Loucy (cell line): ENCODE data around the gene LIN28B.

Experiments
- H2AFZ ChIP-seq: fragments of 200-600 bp; sonication (generic); 2 replicates; pipeline ENCODE4 v1.6.0; 2016; ENCODE audit warnings: antibody characterized with exemption, mild to moderate bottlenecking, low read length, moderate library complexity
- H3F3A ChIP-seq: fragments of 200-600 bp; 2 replicates; pipeline ENCODE4 v1.6.0; 2016; ENCODE audit warnings: antibody characterized with exemption, low read depth, mild to moderate bottlenecking
- H3K27me3 ChIP-seq: fragments of 200-600 bp; sonication (generic); 2 replicates; pipeline ENCODE4 v1.6.1; 2014; ENCODE audit warnings: low read length, mild to moderate bottlenecking; ENCODE audit not compliant: insufficient read depth, poor library complexity, severe bottlenecking
- H3K36me3 ChIP-seq: fragments of 200-600 bp; sonication (generic); 2 replicates; pipeline ENCODE4 v1.6.1; 2016; ENCODE audit warnings: low read length; ENCODE audit not compliant: insufficient read depth
- H3K4me1 ChIP-seq: fragments of 200-600 bp; sonication (generic); 2 replicates; pipeline ENCODE4 v1.5.1; 2014; ENCODE audit warnings: low read length, mild to moderate bottlenecking; ENCODE audit not compliant: insufficient read depth, poor library complexity, severe bottlenecking
- H3K4me2 ChIP-seq: fragments of 200-600 bp; sonication (generic); 2 replicates; pipeline ENCODE4 v1.6.0; 2014; ENCODE audit warnings: antibody characterized with exemption, low read length, low read depth, mild to moderate bottlenecking; ENCODE audit not compliant: poor library complexity, severe bottlenecking
- H3K4me3 ChIP-seq: fragments of 200-600 bp; sonication (generic); 2 replicates; pipeline ENCODE4 v1.5.1; 2014; ENCODE audit warnings: low read length, mild to moderate bottlenecking, mixed read lengths; ENCODE audit not compliant: poor library complexity, severe bottlenecking
- H3K79me2 ChIP-seq: fragments of 200-600 bp; sonication (generic); 2 replicates; pipeline ENCODE4 v1.6.1; 2014; ENCODE audit warnings: low read length; ENCODE audit not compliant: insufficient read depth
- H3K9ac ChIP-seq: fragments of 200-600 bp; sonication (generic); 2 replicates; pipeline ENCODE4 v1.6.0; 2014; ENCODE audit warnings: mild to moderate bottlenecking, low read depth, low read length, moderate library complexity; ENCODE audit not compliant: poor library complexity, severe bottlenecking
- H3K9me2 ChIP-seq: fragments of 200-600 bp; sonication (generic); replicated peaks from 2 replicates; pipeline ENCODE4 v1.6.1; 2016; ENCODE audit warnings: low read depth, low read length, mixed read lengths
- H3K9me3 ChIP-seq: fragments of 200-600 bp; sonication (generic); 2 replicates; pipeline ENCODE4 v1.6.1; 2014; ENCODE audit warnings: mild to moderate bottlenecking, antibody characterized with exemption, low read length, low read depth; ENCODE audit not compliant: insufficient read depth
- H4K20me1 ChIP-seq: fragments of 200-600 bp; sonication (generic); 2 replicates; pipeline ENCODE4 v1.6.0; 2014; ENCODE audit warnings: antibody characterized with exemption, low read length, mild to moderate bottlenecking; ENCODE audit not compliant: insufficient read depth, poor library complexity, severe bottlenecking
- CTCF ChIP-seq: fragments of 200-600 bp; sonication (generic); conservative IDR thresholded peaks from 2 replicates; pipeline ENCODE4 v1.5.1; 2014; ENCODE audit warnings: mild to moderate bottlenecking, antibody characterized with exemption, low read length
- EZH2phosphoT487 ChIP-seq: fragments of 200-600 bp; IDR thresholded peaks from 2 replicates; pipeline ENCODE4 v1.6.1; 2018; ENCODE audit warnings: antibody characterized with exemption, mild to moderate bottlenecking, moderate library complexity, borderline replicate concordance

LIN28B gene

GRCh38 chr6:104921896-104922295 is 35.0 kb upstream of the LIN28B start:
- Histone ChIP-seq H3K9me2 (no peaks in the 10 kb centered on the region), H4K20me1 (no peaks in the 10 kb centered on the region), H3K79me2 (no peaks in the 10 kb centered on the region), H3K4me3 (no peak overlapping the region), H3K27me3 (no peaks in the 10 kb centered on the region), H3K9me3 (no peaks in the 10 kb centered on the region), H3F3A (no peaks in the 10 kb centered on the region), H3K36me3 (no peaks in the 10 kb centered on the region), H3K4me2 (no peak overlapping the region), H3K9ac (no peak overlapping the region), H3K4me1 (no peaks in the 10 kb centered on the region), H2AFZ (no peak overlapping the region)
- TF ChIP-seq EZH2phosphoT487: no peak
- no peak for TF ChIP-seq CTCF

- Histone ChIP-seq H3K9me3 (no peaks in the 10 kb centered on the region), H3K27me3 (no peaks in the 10 kb centered on the region), H3K9ac (no peak overlapping the region), H3K4me3 (no peak overlapping the region), H3K36me3 (no peaks in the 10 kb centered on the region), H4K20me1 (no peaks in the 10 kb centered on the region), H3K4me2 (no peak overlapping the region), H3K79me2 (no peaks in the 10 kb centered on the region), H3F3A (no peaks in the 10 kb centered on the region), H3K9me2 (no peaks in the 10 kb centered on the region), H2AFZ (no peak overlapping the region), H3K4me1 (no peaks in the 10 kb centered on the region)
- no peak for TF ChIP-seq EZH2phosphoT487
- TF ChIP-seq CTCF: no peak
These were observed 28.8 kb upstream of the LIN28B start for GRCh38 chr6:104928141-104928540.

- no peaks in the 10 kb centered on the region for H3F3A ChIP-seq
- no peaks in the 10 kb centered on the region for H3K79me2 ChIP-seq
- no peaks in the 10 kb centered on the region for H3K27me3 ChIP-seq
- H3K4me2 ChIP-seq: no peak overlapping the region
- no peaks in the 10 kb centered on the region for H3K9me3 ChIP-seq
- H4K20me1 ChIP-seq: no peaks in the 10 kb centered on the region
- H3K4me1 ChIP-seq: no peaks in the 10 kb centered on the region
- H3K9me2 ChIP-seq: no peaks in the 10 kb centered on the region
- no peak overlapping the region for H2AFZ ChIP-seq
- TF ChIP-seq EZH2phosphoT487: no peak
- TF ChIP-seq CTCF: no peak
- no peak overlapping the region for H3K9ac ChIP-seq
- H3K4me3 ChIP-seq: no peak overlapping the region
- H3K36me3 ChIP-seq: no peaks in the 10 kb centered on the region
These were observed 27.6 kb upstream of the LIN28B start for GRCh38 chr6:104929353-104929752.
